Erythroblast (primary cell): ENCODE measurements around the gene MMP12.

ENCODE experiments used
- DNase-seq, 2 experiments: peaks; one replicate each; lab custom pipeline; 2025; lab: John Stamatoyannopoulos, UW
- GATA1 ChIP-seq: IDR thresholded peaks from 2 replicates; pipeline ENCODE4 v1.6.1; 2011; ENCODE audit warnings: low read depth, mild to moderate bottlenecking, control low read depth, low read length, moderate library complexity
- POLR2A ChIP-seq: IDR thresholded peaks from 2 replicates; pipeline ENCODE4 v1.6.1; 2011; ENCODE audit warnings: mild to moderate bottlenecking, low read length

Gene MMP12

DNA sequence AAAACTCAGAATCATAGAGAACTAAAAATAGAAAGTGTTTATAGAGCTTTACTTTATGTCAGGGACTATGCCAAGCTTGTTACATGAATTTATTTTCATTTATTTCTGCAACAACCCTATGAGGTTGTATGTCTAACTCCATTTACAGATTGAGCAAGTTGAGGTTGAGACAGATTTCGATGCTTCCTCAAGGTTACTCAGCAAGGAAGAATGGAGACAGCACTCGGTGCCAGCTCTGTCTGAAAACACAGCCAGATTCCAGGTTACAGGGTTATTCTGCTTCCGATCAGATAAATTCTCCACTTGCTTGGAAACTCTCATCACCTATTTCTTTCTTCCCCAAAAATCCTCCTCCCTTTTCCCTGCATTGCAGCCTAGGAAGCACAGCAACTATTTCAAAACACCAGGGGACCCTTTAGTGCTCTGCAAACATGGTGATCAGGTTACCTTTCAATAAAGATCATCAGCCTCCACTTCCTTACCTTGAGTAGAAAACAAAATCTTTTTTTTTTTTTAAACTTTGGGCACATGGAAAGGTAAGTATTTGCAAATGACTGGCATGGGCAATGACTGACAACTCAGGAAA, 38.4 kb downstream of the MMP12 start:
- no peak for DNase-seq
- no peak for TF ChIP-seq GATA1
- no peak for TF ChIP-seq POLR2A

DNA sequence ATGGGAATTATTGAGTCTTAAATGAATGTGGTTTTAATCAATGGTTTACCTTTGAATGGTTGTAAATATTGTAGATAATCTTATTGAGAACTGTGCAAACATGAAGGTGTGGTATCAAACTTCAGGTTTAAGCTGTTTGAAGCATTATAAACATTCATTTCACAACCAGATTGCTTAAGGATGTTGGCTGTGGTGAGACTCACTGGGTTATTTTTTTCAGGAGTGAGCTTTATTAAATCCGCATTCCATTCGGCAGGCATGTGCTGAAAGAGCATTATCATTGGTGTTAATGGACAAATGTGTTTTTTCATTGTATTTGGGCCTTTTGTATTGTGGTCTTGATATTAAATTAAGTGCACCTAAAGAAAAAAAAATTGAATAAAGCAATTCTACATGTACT, 41.1 kb downstream of the MMP12 start:
- no peak for TF ChIP-seq GATA1
- TF ChIP-seq POLR2A, result no peak

DNA sequence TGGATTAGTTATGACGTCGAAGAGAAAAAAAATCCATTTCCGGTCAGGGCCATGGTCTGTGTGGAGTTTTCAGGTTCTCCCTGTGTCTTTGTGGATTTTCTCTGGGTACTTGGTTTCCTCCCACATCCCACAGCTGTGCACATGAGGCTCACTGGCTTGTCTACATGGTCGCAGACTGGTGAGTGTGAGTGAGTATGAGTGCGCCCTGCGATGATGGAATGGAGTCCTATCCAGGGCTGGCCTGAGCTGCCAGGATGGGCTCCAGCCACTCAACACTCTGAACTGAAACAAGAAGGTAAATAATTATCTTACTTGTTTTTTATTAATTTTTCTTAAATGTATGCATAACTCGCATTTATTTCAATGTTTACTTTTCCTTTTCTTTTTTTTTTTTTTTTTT, 42.2 kb downstream of the MMP12 start:
- no peak for DNase-seq
- TF ChIP-seq GATA1, result no peak
- no peak for TF ChIP-seq POLR2A

More for the DNA sequence above, 41.1 kb downstream of the MMP12 start:
- no peak for DNase-seq

GRCh38 chr11:102831489-102832440, 43.0 kb downstream of the MMP12 start:
- peak; percentile 10 to 14 for DNase-seq
- TF ChIP-seq POLR2A, result no peak
- no peak for TF ChIP-seq GATA1

GRCh38 chr11:102831128-102831488, 43.7 kb downstream of the MMP12 start:
- no peak for DNase-seq
- TF ChIP-seq POLR2A, result no peak
- TF ChIP-seq GATA1, result no peak

DNA sequence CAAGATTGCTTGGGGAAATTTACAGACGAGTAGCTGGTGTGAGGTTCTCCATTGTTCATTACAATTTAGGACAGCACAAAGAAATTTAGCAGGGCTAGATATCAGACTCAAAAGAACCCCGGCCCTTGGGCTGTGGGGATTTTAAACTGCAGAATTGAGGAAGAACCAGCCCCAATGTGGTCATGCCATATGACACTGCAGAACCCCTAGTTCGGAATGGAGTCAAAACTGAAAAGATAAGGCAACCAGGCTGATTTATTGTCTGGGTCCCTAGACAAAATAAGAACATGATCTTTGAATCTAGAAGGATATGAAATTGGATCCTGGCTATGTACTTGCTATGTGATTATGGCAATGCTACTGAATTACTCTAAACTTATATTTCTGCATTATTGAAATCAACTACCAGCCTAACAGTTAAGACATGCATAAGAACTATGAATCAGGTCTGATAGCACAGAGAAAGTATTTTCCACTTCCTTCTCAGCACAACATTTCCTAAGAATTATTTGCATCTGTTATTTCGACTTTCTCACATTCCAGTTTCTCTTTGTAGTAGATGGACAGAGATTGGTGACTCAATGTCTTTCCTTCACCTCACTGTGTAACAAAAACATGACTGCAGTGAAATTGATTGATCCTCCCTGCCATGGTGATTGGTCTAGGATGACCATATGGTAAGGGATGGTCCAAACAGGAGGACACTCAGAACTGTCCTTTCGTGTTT, 44.6 kb downstream of the MMP12 start:
- no peak for TF ChIP-seq GATA1
- TF ChIP-seq POLR2A, result no peak
- DNase-seq, result no peak

GRCh38 chr11:102829316-102830000, 45.3 kb downstream of the MMP12 start:
- no peak for DNase-seq
- TF ChIP-seq POLR2A, result no peak
- no peak for TF ChIP-seq GATA1

GRCh38 chr11:102824556-102824955, 50.2 kb downstream of the MMP12 start:
- TF ChIP-seq POLR2A, result no peak
- TF ChIP-seq GATA1, result no peak
- DNase-seq, result no peak

GRCh38 chr11:102819491-102819890, 55.3 kb downstream of the MMP12 start:
- TF ChIP-seq POLR2A, result no peak
- TF ChIP-seq GATA1, result no peak
- no peak for DNase-seq

- no peak for TF ChIP-seq POLR2A
- no peak for TF ChIP-seq GATA1
- DNase-seq, result no peak
Measured at GRCh38 chr11:102813484-102813883, 61.3 kb downstream of the MMP12 start.
